Sciatic nerve (tissue), 1 donor: ENCODE results near the gene LCA5. TPM values are rescaled to one million over a fixed set of nuclear protein-coding genes. Genes with fewer than 3 reads are reported as not detected.

Experiments used
- total RNA-seq: library from RNA; stranded (reverse); fragmentation: NEBNext Ultra II Directional; extraction: Animal tissue kit (Norgen Biotek cat#: 25700); gene quantifications from one replicate; pipeline ENCODE4 v1.2.1, GENCODE V29; 2021
- donor health status: DM: no; HTN: no; CAD: no.

Gene LCA5
- total RNA-seq, 1 donor from 2014 or later, result 11.0 TPM

Other genes with a start within 250 kb of the LCA5 start
- gene SH3BGRL2, start 93.9 kb upstream of the LCA5 start, total RNA-seq, result 35.9 TPM